Neural progenitor cell (in vitro differentiated cells): ENCODE measurements around the gene SURF4. TPM values are rescaled to one million over a fixed set of nuclear protein-coding genes. Genes with fewer than 3 reads are reported as not detected.
A peak's percentile ranks its signal among the peaks of the same experiment; 100 is the strongest.

Source experiments
- DNase-seq: peaks from one replicate; pipeline ENCODE4 v3.0.0-alpha.2; 2016; ENCODE audit warnings: low spot score
- H2AFZ ChIP-seq: fragments of 200-600 bp; sonication (generic); replicated peaks from 2 replicates; pipeline ENCODE4 v1.6.1; 2016; ENCODE audit warnings: antibody characterized with exemption
- H3F3A ChIP-seq: fragments of 200-600 bp; sonication (generic); 2 replicates; pipeline ENCODE4 v1.6.1; 2016; ENCODE audit warnings: antibody characterized with exemption, low read depth
- H3K27ac ChIP-seq: fragments of 200-600 bp; sonication (generic); 2 replicates; pipeline ENCODE4 v1.5.1; 2016; ENCODE audit warnings: mild to moderate bottlenecking
- H3K27me3 ChIP-seq: fragments of 200-600 bp; sonication (generic); 2 replicates; pipeline ENCODE4 v1.6.1; 2016; ENCODE audit warnings: mild to moderate bottlenecking, moderate library complexity
- H3K36me3 ChIP-seq: fragments of 200-600 bp; sonication (generic); 2 replicates; pipeline ENCODE4 v1.5.1; 2016
- H3K4me1 ChIP-seq: fragments of 200-600 bp; sonication (generic); 2 replicates; pipeline ENCODE4 v1.6.1; 2016; ENCODE audit warnings: mixed run types
- H3K4me2 ChIP-seq: fragments of 200-600 bp; sonication (generic); 2 replicates; pipeline ENCODE4 v1.6.1; 2016
- H3K4me3 ChIP-seq: fragments of 200-600 bp; sonication (generic); 2 replicates; pipeline ENCODE4 v1.5.1; 2016
- H3K79me2 ChIP-seq: fragments of 200-600 bp; sonication (generic); 2 replicates; pipeline ENCODE4 v1.6.1; 2016; ENCODE audit warnings: low read depth
- H3K9ac ChIP-seq: fragments of 200-600 bp; sonication (generic); 2 replicates; pipeline ENCODE4 v1.6.1; 2016
- H3K9me3 ChIP-seq: fragments of 200-600 bp; sonication (generic); 2 replicates; pipeline ENCODE4 v1.5.1; 2016; ENCODE audit warnings: low read depth
- H4K20me1 ChIP-seq: fragments of 200-600 bp; sonication (generic); 2 replicates; pipeline ENCODE4 v1.6.1; 2016; ENCODE audit warnings: low read depth
- H3K27ac Mint-ChIP-seq: 3 replicates; pipeline ENCODE4 v1.8.0; 2021; ENCODE audit warnings: mixed read lengths
- H3K27me3 Mint-ChIP-seq: 2 replicates; pipeline ENCODE4 v1.8.0; 2022; ENCODE audit warnings: low read depth, mild to moderate bottlenecking, inconsistent platforms, moderate library complexity, mixed read lengths; ENCODE audit not compliant: insufficient read depth
- H3K36me3 Mint-ChIP-seq: 3 replicates; pipeline ENCODE4 v1.8.0; 2021; ENCODE audit warnings: mixed read lengths
- H3K4me1 Mint-ChIP-seq: 3 replicates; pipeline ENCODE4 v1.8.0; 2021; ENCODE audit warnings: mixed read lengths
- H3K4me3 Mint-ChIP-seq: 3 replicates; pipeline ENCODE4 v1.8.0; 2021; ENCODE audit warnings: mild to moderate bottlenecking, moderate library complexity, mixed read lengths
- H3K9me3 Mint-ChIP-seq: 3 replicates; pipeline ENCODE4 v1.8.0; 2020; ENCODE audit warnings: mixed read lengths
- EZH2 ChIP-seq: fragments of 200-600 bp; sonication (generic); IDR thresholded peaks from 2 replicates; pipeline ENCODE4 v1.6.1; 2017; ENCODE audit warnings: antibody characterized with exemption, mild to moderate bottlenecking, moderate library complexity
- EZH2phosphoT487 ChIP-seq: fragments of 200-600 bp; sonication (generic); IDR thresholded peaks from 2 replicates; pipeline ENCODE4 v1.6.1; 2017; ENCODE audit warnings: antibody characterized with exemption
- total RNA-seq: library from RNA; depleted of rRNA; stranded (reverse); fragments of >200 nt; gene quantifications from 2 replicates; pipeline ENCODE4 v1.2.3, GENCODE V29; 2015; ENCODE audit warnings: low replicate concordance
- TF ChIP-seq, protein P1 (sequence below): fragments of 200-600 bp; sonication (generic); IDR thresholded peaks from 2 replicates; pipeline ENCODE4 v1.5.1; 2017; ENCODE audit warnings: antibody characterized with exemption, mild to moderate bottlenecking

The SURF4 gene
- total RNA-seq, 1 donor from 2014 or later, result 102 TPM

DNA sequence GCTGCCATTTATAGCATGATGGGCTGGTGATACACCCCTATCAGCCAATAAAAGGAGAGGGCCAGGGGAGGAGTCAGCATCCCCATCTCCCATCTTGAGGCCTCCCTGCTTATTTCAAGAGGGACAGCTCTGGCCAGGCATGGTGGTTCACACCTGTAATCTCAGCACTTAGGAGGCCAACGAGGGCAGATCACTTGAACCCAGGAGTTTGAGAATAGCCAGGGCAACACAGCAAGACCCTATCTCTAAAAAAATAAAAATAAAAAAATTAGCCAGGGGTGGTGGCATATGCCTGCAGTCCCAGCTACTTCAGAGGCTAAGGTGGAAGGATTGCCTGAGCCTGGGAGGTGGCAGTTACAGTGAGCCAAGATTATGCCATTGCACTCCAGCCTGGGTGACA is 32.2 kb upstream of the SURF4 start:
- Mint-ChIP-seq H3K4me1 (no peaks in the 10 kb centered on the region), H3K9me3 (no peaks in the 10 kb centered on the region), H3K27me3 (no peaks in the 10 kb centered on the region), H3K4me3 (no peak overlapping the region), H3K36me3 (peaks cover 17% of the 10 kb centered on the region), H3K27ac (no peak overlapping the region)
- no peak overlapping the region for H3K4me2 ChIP-seq
- H4K20me1 ChIP-seq, result peaks cover 6% of the 10 kb centered on the region
- no peak overlapping the region for H3K27ac ChIP-seq
- peaks cover 10% of the 10 kb centered on the region for H3F3A ChIP-seq
- no peak for DNase-seq
- no peak overlapping the region for H2AFZ ChIP-seq
- no peaks in the 10 kb centered on the region for H3K36me3 ChIP-seq
- TF ChIP-seq, protein P1, sequence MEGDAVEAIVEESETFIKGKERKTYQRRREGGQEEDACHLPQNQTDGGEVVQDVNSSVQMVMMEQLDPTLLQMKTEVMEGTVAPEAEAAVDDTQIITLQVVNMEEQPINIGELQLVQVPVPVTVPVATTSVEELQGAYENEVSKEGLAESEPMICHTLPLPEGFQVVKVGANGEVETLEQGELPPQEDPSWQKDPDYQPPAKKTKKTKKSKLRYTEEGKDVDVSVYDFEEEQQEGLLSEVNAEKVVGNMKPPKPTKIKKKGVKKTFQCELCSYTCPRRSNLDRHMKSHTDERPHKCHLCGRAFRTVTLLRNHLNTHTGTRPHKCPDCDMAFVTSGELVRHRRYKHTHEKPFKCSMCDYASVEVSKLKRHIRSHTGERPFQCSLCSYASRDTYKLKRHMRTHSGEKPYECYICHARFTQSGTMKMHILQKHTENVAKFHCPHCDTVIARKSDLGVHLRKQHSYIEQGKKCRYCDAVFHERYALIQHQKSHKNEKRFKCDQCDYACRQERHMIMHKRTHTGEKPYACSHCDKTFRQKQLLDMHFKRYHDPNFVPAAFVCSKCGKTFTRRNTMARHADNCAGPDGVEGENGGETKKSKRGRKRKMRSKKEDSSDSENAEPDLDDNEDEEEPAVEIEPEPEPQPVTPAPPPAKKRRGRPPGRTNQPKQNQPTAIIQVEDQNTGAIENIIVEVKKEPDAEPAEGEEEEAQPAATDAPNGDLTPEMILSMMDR, result no peak
- TF ChIP-seq EZH2phosphoT487, result no peak
- no peak for TF ChIP-seq EZH2
- no peaks in the 10 kb centered on the region for H3K9me3 ChIP-seq
- no peaks in the 10 kb centered on the region for H3K27me3 ChIP-seq
- no peaks in the 10 kb centered on the region for H3K79me2 ChIP-seq
- no peak overlapping the region for H3K9ac ChIP-seq
- H3K4me1 ChIP-seq, result no peaks in the 10 kb centered on the region
- H3K4me3 ChIP-seq, result no peak overlapping the region

DNA sequence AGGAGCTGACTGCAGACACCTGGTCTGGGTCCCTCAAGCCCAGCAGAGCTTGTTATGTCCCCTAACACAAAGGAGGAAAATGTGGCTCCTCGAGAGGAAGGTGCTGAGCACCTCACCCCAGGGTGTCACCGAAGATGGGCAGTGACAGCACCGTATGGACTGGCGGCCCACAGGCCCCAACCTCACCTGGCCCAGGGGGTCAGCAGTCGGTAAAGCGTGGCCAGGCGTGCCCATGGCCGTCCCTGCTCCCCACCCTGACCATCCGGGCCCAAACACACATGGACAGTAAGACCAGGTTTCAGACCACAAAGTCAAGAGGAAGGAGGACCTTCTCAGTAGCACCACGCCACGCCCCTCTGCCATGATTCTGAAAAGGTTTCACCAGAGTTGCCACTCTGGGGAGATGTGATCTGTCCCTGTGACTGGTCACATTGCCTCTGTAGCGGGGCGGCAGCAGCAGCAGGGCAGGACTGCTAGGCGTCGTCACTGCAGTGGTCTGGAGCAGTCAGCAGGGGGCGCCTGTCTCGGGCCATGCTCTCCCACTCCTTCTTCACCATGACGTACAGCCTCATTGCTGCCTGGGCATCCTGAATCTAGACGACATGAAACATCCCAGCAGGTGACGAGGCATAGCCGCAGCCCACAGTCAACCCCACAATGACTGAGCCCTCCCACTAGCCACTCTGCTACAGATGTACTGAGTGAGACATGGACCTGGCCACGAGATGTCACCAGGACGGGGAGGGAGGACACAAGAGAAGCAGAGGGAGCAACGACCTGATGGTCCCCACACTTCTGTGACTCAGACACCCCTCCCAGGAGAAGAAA is 30.8 kb upstream of the SURF4 start:
- Mint-ChIP-seq H3K4me1 (no peaks in the 10 kb centered on the region), H3K27me3 (no peaks in the 10 kb centered on the region), H3K36me3 (peaks cover 13% of the 10 kb centered on the region), H3K4me3 (no peak overlapping the region), H3K9me3 (no peaks in the 10 kb centered on the region), H3K27ac (no peak overlapping the region)
- Histone ChIP-seq H3K36me3 (no peaks in the 10 kb centered on the region), H4K20me1 (peaks cover 6% of the 10 kb centered on the region), H3K27me3 (no peaks in the 10 kb centered on the region), H3K27ac (no peak overlapping the region), H3K4me2 (no peak overlapping the region), H3K4me3 (no peak overlapping the region), H3F3A (peaks cover 10% of the 10 kb centered on the region), H3K9me3 (no peaks in the 10 kb centered on the region), H3K4me1 (no peaks in the 10 kb centered on the region), H2AFZ (no peak overlapping the region), H3K79me2 (no peaks in the 10 kb centered on the region), H3K9ac (no peak overlapping the region)
- peak; percentile 77 for DNase-seq
- TF ChIP-seq EZH2phosphoT487 (no peak), EZH2 (no peak)
- TF ChIP-seq, protein P1, result peak; percentile 89

DNA sequence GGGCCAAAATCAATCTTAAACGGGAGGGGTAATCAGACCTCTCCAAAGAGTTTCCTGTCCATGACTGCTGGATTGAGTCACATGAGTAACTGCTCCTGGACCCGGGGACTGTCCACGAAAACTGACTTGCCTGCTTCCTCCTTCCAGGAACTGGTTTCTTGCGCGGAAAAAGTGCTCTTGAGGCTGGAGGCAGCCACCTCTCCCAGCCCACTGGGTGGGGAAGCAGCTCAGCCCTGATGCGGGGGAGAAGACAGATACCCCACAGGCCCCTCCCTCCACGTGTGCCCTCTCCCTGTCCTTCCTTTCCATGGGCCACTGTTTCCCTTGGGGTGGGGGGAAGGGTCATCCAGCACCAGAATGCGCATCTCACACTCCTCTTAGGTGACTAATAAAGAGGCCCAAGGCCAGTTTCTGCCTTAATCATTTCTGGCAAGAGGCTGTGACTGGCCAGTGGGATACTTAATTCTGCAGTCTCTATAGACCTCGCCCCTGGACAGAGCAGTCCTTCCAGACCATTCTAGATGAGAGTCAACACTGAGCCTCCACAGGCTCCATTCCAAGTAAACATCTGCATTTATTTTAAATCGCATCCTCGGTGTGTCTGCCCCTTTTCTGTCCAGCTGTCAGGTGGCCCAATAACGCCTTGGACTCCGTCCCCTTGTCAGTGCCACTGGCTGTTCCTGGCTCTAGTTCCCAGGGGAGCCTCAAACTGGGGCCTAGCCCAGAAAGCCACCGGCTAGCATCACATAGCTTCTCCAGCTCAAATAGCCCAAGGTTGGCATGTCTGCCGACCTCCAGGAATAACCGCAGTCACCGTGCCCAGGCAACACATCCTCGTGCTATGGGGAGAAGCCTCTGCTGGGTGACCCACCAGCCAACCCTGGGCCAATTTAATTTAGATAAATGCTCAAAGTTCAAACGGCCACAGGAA is 29.9 kb upstream of the SURF4 start:
- Histone ChIP-seq H3K36me3 (no peaks in the 10 kb centered on the region), H3K4me3 (no peak overlapping the region), H3K27me3 (no peaks in the 10 kb centered on the region), H4K20me1 (peaks cover 6% of the 10 kb centered on the region), H3K4me1 (no peaks in the 10 kb centered on the region), H2AFZ (no peak overlapping the region), H3K27ac (no peak overlapping the region), H3K79me2 (no peaks in the 10 kb centered on the region), H3K9me3 (no peaks in the 10 kb centered on the region), H3F3A (peaks cover 10% of the 10 kb centered on the region), H3K9ac (no peak overlapping the region), H3K4me2 (no peak overlapping the region)
- TF ChIP-seq EZH2phosphoT487 (no peak), EZH2 (no peak)
- TF ChIP-seq, protein P1, result no peak
- Mint-ChIP-seq H3K27me3 (no peaks in the 10 kb centered on the region), H3K4me1 (no peaks in the 10 kb centered on the region), H3K9me3 (no peaks in the 10 kb centered on the region), H3K36me3 (peaks cover 11% of the 10 kb centered on the region), H3K4me3 (no peak overlapping the region), H3K27ac (no peak overlapping the region)
- DNase-seq, result no peak
